A549 (cell line): ENCODE measurements around the gene JMJD8. TPM values are rescaled to one million over a fixed set of nuclear protein-coding genes. Genes with fewer than 3 reads are reported as not detected.

ENCODE experiments used
- ATAC-seq, 2 experiments: fragments of 200-7000 bp in 1 of 2; fragments of >200 bp in 1 of 2; cut with Nextera tagmentation in 1 of 2; cut with Tn5 transposase in 1 of 2; 3 replicates each; pipeline versions ENCODE4 v1.8.0 to v1.9.1; 2018 to 2020; ENCODE audit warnings: mild to moderate bottlenecking in 1 of 2, moderate library complexity in 1 of 2
- CTCF ChIA-PET: fragments of 300-600 bp; sonication (Branson Sonifier 250); formaldehyde crosslinking; extraction: SDS; loops from one replicate; lab custom pipeline; 2021; ENCODE audit warnings: antibody characterized with exemption, inconsistent platforms; lab: Yijun Ruan, JAX
- POLR2A ChIA-PET: fragments of 350-600 bp; formaldehyde crosslinking; extraction: SDS; loops from one replicate; lab custom pipeline; 2021; ENCODE audit warnings: antibody characterized with exemption, inconsistent platforms; lab: Yijun Ruan, JAX
- DNase-seq, 2 experiments: peaks; one replicate each; pipeline versions ENCODE4 v3.0.0 to v3.0.0-alpha.2; 2011 to 2016; ENCODE audit warnings: low read depth in 1 of 2, low spot score in 1 of 2
- FAIRE-seq: peaks from 2 replicates; lab custom pipeline; 2011; peaks lifted over from hg19 to GRCh38; lab: Jason Lieb, UNC
- H3K27ac ChIP-seq, 2 experiments: fragments of >200 bp; sonication (Bioruptor Twin); formaldehyde crosslinking; 3 replicates each; pipeline ENCODE4 v1.5.1; 2016 to 2017
- H3K4me1 ChIP-seq: fragments of >200 bp; sonication (Bioruptor Twin); formaldehyde crosslinking; 3 replicates; pipeline ENCODE4 v1.6.1; 2016
- H3K4me2 ChIP-seq: fragments of >200 bp; sonication (Bioruptor Twin); formaldehyde crosslinking; 3 replicates; pipeline ENCODE4 v1.6.1; 2016
- H3K4me3 ChIP-seq: fragments of >200 bp; sonication (Bioruptor Twin); formaldehyde crosslinking; 3 replicates; pipeline ENCODE4 v1.5.1; 2016
- H3K9me3 ChIP-seq: fragments of >200 bp; sonication (Bioruptor Twin); formaldehyde crosslinking; 3 replicates; pipeline ENCODE4 v1.6.1; 2016
- BHLHE40 ChIP-seq: IDR thresholded peaks from 2 replicates; pipeline ENCODE4 v1.6.1; 2012; ENCODE audit warnings: low read depth, low read length, inconsistent platforms
- CBX8 ChIP-seq: fragments of 200-600 bp; sonication (generic); IDR thresholded peaks from 2 replicates; pipeline ENCODE4 v1.6.1; 2016
- EHMT2 ChIP-seq: fragments of 200-600 bp; sonication (generic); IDR thresholded peaks from 2 replicates; pipeline ENCODE4 v1.6.1; 2016; ENCODE audit warnings: antibody characterized with exemption, low read depth, mild to moderate bottlenecking, moderate library complexity
- EP300 ChIP-seq, 2 experiments: fragments of >200 bp; sonication (Bioruptor Twin); formaldehyde crosslinking; IDR thresholded peaks; 2 replicates in 1 of 2; 3 replicates in 1 of 2; pipeline ENCODE4 v1.6.1; 2016 to 2017
- GATA3 ChIP-seq: IDR thresholded peaks from 2 replicates; pipeline ENCODE4 v1.6.1; 2012; ENCODE audit warnings: borderline replicate concordance
- HEYL ChIP-seq: fragments of 250-450 bp; sonication (Bioruptor Pico); IDR thresholded peaks from 2 replicates; pipeline ENCODE4 v1.8.0; 2021; ENCODE audit warnings: mild to moderate bottlenecking, moderate library complexity
- HOXA7 ChIP-seq: fragments of 250-450 bp; sonication (Bioruptor Pico); IDR thresholded peaks from 2 replicates; pipeline ENCODE4 v1.5.0; 2020; ENCODE audit warnings: mild to moderate bottlenecking, moderate library complexity
- HOXB5 ChIP-seq: fragments of 250-450 bp; sonication (Bioruptor Pico); IDR thresholded peaks from 2 replicates; pipeline ENCODE4 v1.5.0; 2020; ENCODE audit warnings: mild to moderate bottlenecking, moderate library complexity
- JUN ChIP-seq, 2 experiments: fragments of >200 bp; sonication (Bioruptor Twin); formaldehyde crosslinking; IDR thresholded peaks; 2 replicates in 1 of 2; 3 replicates in 1 of 2; pipeline ENCODE4 v1.6.1; 2016 to 2017
- KDM1A ChIP-seq: fragments of 200-600 bp; sonication (generic); IDR thresholded peaks from 2 replicates; pipeline ENCODE4 v1.6.1; 2016; ENCODE audit warnings: low read depth, mild to moderate bottlenecking
- KDM5A ChIP-seq: fragments of 200-600 bp; sonication (generic); IDR thresholded peaks from 2 replicates; pipeline ENCODE4 v1.6.1; 2016; ENCODE audit warnings: antibody characterized with exemption, mild to moderate bottlenecking
- MAX ChIP-seq: IDR thresholded peaks from 2 replicates; pipeline ENCODE4 v1.6.1; 2012
- NFE2L2 ChIP-seq: fragments of 150-350 bp; conservative IDR thresholded peaks from 2 replicates; pipeline ENCODE4 v1.6.1; 2014; ENCODE audit warnings: low read length
- RCOR1 ChIP-seq: fragments of 150-350 bp; IDR thresholded peaks from 2 replicates; pipeline ENCODE4 v1.6.1; 2014; ENCODE audit warnings: antibody characterized with exemption, low read length, low read depth
- SREBF2 ChIP-seq: fragments of 450-650 bp; IDR thresholded peaks from 2 replicates; pipeline ENCODE4 v1.6.1; 2014; ENCODE audit warnings: mild to moderate bottlenecking, moderate library complexity
- TP53 ChIP-seq: fragments of 250-450 bp; sonication (Bioruptor Pico); IDR thresholded peaks from 2 replicates; pipeline ENCODE4 v1.5.0; 2021; ENCODE audit warnings: mild to moderate bottlenecking, moderate library complexity
- ZFP36 ChIP-seq: fragments of 450-650 bp; IDR thresholded peaks from 2 replicates; pipeline ENCODE4 v1.6.1; 2014; ENCODE audit warnings: borderline replicate concordance; ENCODE audit not compliant: partially characterized antibody
- ZSCAN20 ChIP-seq: fragments of 250-450 bp; sonication (Bioruptor Pico); IDR thresholded peaks from 2 replicates; pipeline ENCODE4 v1.8.0; 2022; ENCODE audit warnings: mild to moderate bottlenecking, moderate library complexity
- whole genome bisulfite sequencing: methylation state at CpG from one replicate; pipeline ENCODE4 v1.1.6; 2017; ENCODE audit errors: missing lambda C conversion rate; 5-methylcytosine and 5-hydroxymethylcytosine counted together
- polyA plus RNA-seq, 4 experiments: library from polyadenylated mRNA; depleted of rRNA in 3 of 4; stranded (reverse); fragments of >200 nt; fragmentation: RNase III in 1 of 4; extraction: RNeasy Plus Mini Kit Qiagen cat#74134 plus additional on column Dnase treatment in 1 of 4; gene quantifications; 2 replicates in 3 of 4; 3 replicates in 1 of 4; pipeline ENCODE4 v1.2.3, GENCODE V29; 2011 to 2017
- TF ChIP-seq, protein P1 (sequence below): fragments of 250-450 bp; sonication (Bioruptor Pico); IDR thresholded peaks from 2 replicates; pipeline ENCODE4 v1.5.0; 2021; ENCODE audit warnings: mild to moderate bottlenecking, moderate library complexity, borderline replicate concordance

Gene JMJD8
- polyA plus RNA-seq, 2 of the 4 experiments (the other 2 are of a cell fraction): 37.5 to 72.6 TPM

GRCh38 chr16:660459-661183 lies 23.5 kb downstream of the JMJD8 start (continued):
- TF ChIP-seq NFE2L2: no peak
- no peak for TF ChIP-seq GATA3
- no peak for TF ChIP-seq HEYL (CRISPR knock-in tag)
- TF ChIP-seq CBX8: no peak
- TF ChIP-seq HOXA7 (CRISPR knock-in tag): no peak
- peak; percentile 80 for TF ChIP-seq MAX
- TF ChIP-seq JUN (IDR thresholded peaks at IDR 0.05): peak in 1 of 2 experiments; percentile 51; a peak in 2 of 5 replicates
- no peak for TF ChIP-seq KDM1A
- no peak for TF ChIP-seq RCOR1
- TF ChIP-seq HOXB5 (CRISPR knock-in tag): no peak
- TF ChIP-seq TP53 (CRISPR knock-in tag): no peak
- no peak for TF ChIP-seq KDM5A
- TF ChIP-seq, all 56 proteins: peak for 6

DNA sequence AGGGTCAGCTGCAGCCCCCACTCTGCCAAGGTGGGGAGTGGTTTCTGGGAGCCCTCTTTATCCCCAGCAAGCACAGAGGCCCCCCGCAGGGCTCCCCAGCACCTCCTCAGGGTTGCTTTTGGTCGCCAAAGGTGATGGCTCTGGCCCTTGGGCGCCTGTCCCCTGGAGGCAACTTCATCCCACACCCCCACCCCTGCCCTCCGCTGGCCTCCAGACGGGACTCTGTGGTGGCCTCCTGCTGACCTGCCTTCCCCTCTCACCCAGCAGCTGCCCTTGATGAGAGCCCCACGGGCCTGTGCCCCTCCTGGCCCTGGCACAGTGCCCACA lies 24.0 kb downstream of the JMJD8 start:
- TF ChIP-seq SREBF2 (no peak), EHMT2 (no peak), MAX (no peak), ZSCAN20 (CRISPR knock-in tag) (no peak), HEYL (CRISPR knock-in tag) (no peak), EP300 (IDR thresholded peaks at IDR 0.05) (no peak)
- ChIA-PET POLR2A (interaction anchor here (1.0 to 1.4 kb wide), 2 partner anchors 15 to 31 kb away, joined by 3 read pairs; partner anchors contain the start of gene RHBDL1), CTCF (interaction anchor here (0.5 to 13.5 kb wide), 23 partner anchors 10 to 657 kb away, joined by 3 to 105 read pairs (median 7); partner anchors contain the start of genes MCRIP2, METTL26, RHBDL1 and WDR90)
- FAIRE-seq (no peak), DNase-seq (no peak), ATAC-seq (peak; percentile 3 to 5; a peak in 5 of 6 replicates)
- no peaks in the 10 kb centered on the region for H3K9me3 ChIP-seq
- WGBS: 52% methylated on average over 5 of the region's 6 CpGs
- no peak overlapping the region for H3K4me3 ChIP-seq
- peak overlapping the region; percentile 65 for H3K4me2 ChIP-seq
- peak overlapping the region in 1 of 2 experiments; percentile 79; a peak in 3 of 6 replicates for H3K27ac ChIP-seq
- peaks cover 14% of the 10 kb centered on the region for H3K4me1 ChIP-seq

GRCh38 chr16:659618-660017 lies 24.5 kb downstream of the JMJD8 start:
- WGBS: 80% methylated on average over 13 of the region's 20 CpGs
- Histone ChIP-seq H3K27ac (peak overlapping the region in 1 of 2 experiments; percentile 79; a peak in 2 of 6 replicates), H3K4me2 (no peak overlapping the region), H3K9me3 (no peaks in the 10 kb centered on the region), H3K4me1 (peaks cover 14% of the 10 kb centered on the region), H3K4me3 (no peak overlapping the region)
- FAIRE-seq (no peak), ATAC-seq (no peak), DNase-seq (no peak)
- ChIA-PET CTCF (interaction anchor here (1.0 to 13.5 kb wide), 19 partner anchors 9 to 112 kb away, joined by 3 to 105 read pairs (median 8); partner anchors contain the start of genes MCRIP2, METTL26, RHBDL1 and RHOT2), POLR2A (interaction anchor here (0.9 to 1.4 kb wide), 2 partner anchors 16 to 71 kb away, joined by 3 read pairs; partner anchors contain the start of gene RHBDL1)
- TF ChIP-seq, protein P1, sequence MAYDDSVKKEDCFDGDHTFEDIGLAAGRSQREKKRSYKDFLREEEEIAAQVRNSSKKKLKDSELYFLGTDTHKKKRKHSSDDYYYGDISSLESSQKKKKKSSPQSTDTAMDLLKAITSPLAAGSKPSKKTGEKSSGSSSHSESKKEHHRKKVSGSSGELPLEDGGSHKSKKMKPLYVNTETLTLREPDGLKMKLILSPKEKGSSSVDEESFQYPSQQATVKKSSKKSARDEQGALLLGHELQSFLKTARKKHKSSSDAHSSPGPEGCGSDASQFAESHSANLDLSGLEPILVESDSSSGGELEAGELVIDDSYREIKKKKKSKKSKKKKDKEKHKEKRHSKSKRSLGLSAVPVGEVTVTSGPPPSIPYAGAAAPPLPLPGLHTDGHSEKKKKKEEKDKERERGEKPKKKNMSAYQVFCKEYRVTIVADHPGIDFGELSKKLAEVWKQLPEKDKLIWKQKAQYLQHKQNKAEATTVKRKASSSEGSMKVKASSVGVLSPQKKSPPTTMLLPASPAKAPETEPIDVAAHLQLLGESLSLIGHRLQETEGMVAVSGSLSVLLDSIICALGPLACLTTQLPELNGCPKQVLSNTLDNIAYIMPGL (CRISPR knock-in tag): no peak
- TF ChIP-seq EP300 (IDR thresholded peaks at IDR 0.05) (no peak), ZSCAN20 (CRISPR knock-in tag) (no peak), ZFP36 (no peak), BHLHE40 (no peak), MAX (no peak), HOXA7 (CRISPR knock-in tag) (no peak)
